ENCODE results near the gene OR2L13.
"Not testable (repeated sequence)": the region's sequence is repeated elsewhere in the genome, so short reads cannot be mapped to it uniquely, and the experiment has no call there.

Gene OR2L13

GRCh38 chr1:248094884-248095283 is at the start of gene OR2L13:
Gene OR2L13 (plus strand): TSS chr1:248095184. CDS start chr1:248099376, 4,192 bp downstream.
- no peak for DNase-seq (ENCODE audit: insufficient read length, low spot score)
- no peak for FAIRE-seq

- DNase-seq (ENCODE audit: insufficient read length, low spot score) (no peak), FAIRE-seq (no peak)
These were observed 49.8 kb upstream of the OR2L13 start for GRCh38 chr1:248045209-248045608.

- DNase-seq (ENCODE audit: insufficient read length, low spot score) = no peak
- no peak for FAIRE-seq
These were observed 48.4 kb upstream of the OR2L13 start, which contains the start of gene OR2L3 for GRCh38 chr1:248046536-248046935. Gene OR2L3 (plus strand): TSS chr1:248046836. CDS start chr1:248060682, 13,846 bp downstream.

- FAIRE-seq (no peak), DNase-seq (ENCODE audit: insufficient read length, low spot score) (no peak)
These were observed 48.0 kb upstream of the OR2L13 start for GRCh38 chr1:248047008-248047407.

GRCh38 chr1:248054671-248055070 is 40.3 kb upstream of the OR2L13 start:
- FAIRE-seq = no peak

GRCh38 chr1:248055261-248055660 is 39.7 kb upstream of the OR2L13 start:
- FAIRE-seq = no peak
- no peak for DNase-seq (ENCODE audit: insufficient read length, low spot score)

More at GRCh38 chr1:248054671-248055070, 40.3 kb upstream of the OR2L13 start:
- DNase-seq (ENCODE audit: insufficient read length, low spot score) = no peak

GRCh38 chr1:248065071-248065470 is 29.9 kb upstream of the OR2L13 start:
- FAIRE-seq = no peak
- DNase-seq (ENCODE audit: insufficient read length, low spot score) = no peak

- no peak for FAIRE-seq
- no peak for DNase-seq (ENCODE audit: insufficient read length, low spot score)
These were observed 29.4 kb upstream of the OR2L13 start for GRCh38 chr1:248065604-248066003.

GRCh38 chr1:248083864-248084263 is 11.1 kb upstream of the OR2L13 start:
- not testable (repeated sequence) for FAIRE-seq; DNase-seq (ENCODE audit: insufficient read length, low spot score)

- DNase-seq (ENCODE audit: insufficient read length, low spot score) (no peak), FAIRE-seq (no peak)
These were observed 3.5 kb downstream of the OR2L13 start for GRCh38 chr1:248098529-248098928.

- FAIRE-seq (no peak), DNase-seq (ENCODE audit: insufficient read length, low spot score) (no peak)
These were observed 7.9 kb downstream of the OR2L13 start for GRCh38 chr1:248102847-248103246.

- DNase-seq (ENCODE audit: insufficient read length, low spot score) (no peak), FAIRE-seq (no peak)
These were observed 16.2 kb downstream of the OR2L13 start for GRCh38 chr1:248111157-248111556.

- DNase-seq (ENCODE audit: insufficient read length, low spot score) = no peak
These were observed 19.9 kb downstream of the OR2L13 start for GRCh38 chr1:248114890-248115289.

GRCh38 chr1:248127653-248128052 is 32.7 kb downstream of the OR2L13 start:
- no peak for DNase-seq (ENCODE audit: insufficient read length, low spot score)
- no peak for FAIRE-seq

More at GRCh38 chr1:248114890-248115289, 19.9 kb downstream of the OR2L13 start:
- no peak for FAIRE-seq

- FAIRE-seq = no peak
- DNase-seq (ENCODE audit: insufficient read length, low spot score) = no peak
These were observed 41.8 kb downstream of the OR2L13 start for GRCh38 chr1:248136811-248137210.

GRCh38 chr1:248140846-248141245 is 45.9 kb downstream of the OR2L13 start:
- DNase-seq (ENCODE audit: insufficient read length, low spot score) (no peak), FAIRE-seq (no peak)

GRCh38 chr1:248143311-248143710 is 48.3 kb downstream of the OR2L13 start:
- FAIRE-seq (no peak), DNase-seq (ENCODE audit: insufficient read length, low spot score) (no peak)

- FAIRE-seq (no peak), DNase-seq (ENCODE audit: insufficient read length, low spot score) (no peak)
These were observed 49.7 kb downstream of the OR2L13 start, which contains the start of gene OR2M5 for GRCh38 chr1:248144513-248145198. Gene OR2M5 (plus strand): TSS chr1:248145148. CDS start chr1:248145148, 0 bp downstream.
